ENCODE results near the gene ABAT. TPM values are rescaled to one million over a fixed set of nuclear protein-coding genes. Genes with fewer than 3 reads are reported as not detected.

The ABAT gene
- polyA plus RNA-seq (ENCODE audit: insufficient read length in 12 of 12), result 10 to 100 TPM in 11 of 12 donors, not detected in 1; 13.2 to 32.8 (median 19.9) TPM
- long read RNA-seq, donor 1, full-length matches to known transcripts, result 13 of 13 reads
- long read RNA-seq, donor 1, partial matches to known transcripts, result 0 of 13 reads
- long read RNA-seq, donor 1, other reads (novel, unspliced or antisense), result 0 of 13 reads
- long read RNA-seq, donor 2, full-length matches to known transcripts, result 3 of 212 reads
- long read RNA-seq, donor 2, partial matches to known transcripts, result 72 of 212 reads
- long read RNA-seq, donor 2, other reads (novel, unspliced or antisense), result 137 of 212 reads
- long read RNA-seq, donor 3, result 0 reads
- long read RNA-seq, donor 4, result 0 reads
- long read RNA-seq, donor 5, full-length matches to known transcripts, result 3 of 314 reads
- long read RNA-seq, donor 5, partial matches to known transcripts, result 305 of 314 reads
- long read RNA-seq, donor 5, other reads (novel, unspliced or antisense), result 6 of 314 reads
- long read RNA-seq, donor 6, full-length matches to known transcripts, result 1 of 1 reads
- long read RNA-seq, donor 6, partial matches to known transcripts, result 0 of 1 reads
- long read RNA-seq, donor 6, other reads (novel, unspliced or antisense), result 0 of 1 reads
- long read RNA-seq, donor 7, result 0 reads
- long read RNA-seq, donor 8, full-length matches to known transcripts, result 4 of 4 reads
- long read RNA-seq, donor 8, partial matches to known transcripts, result 0 of 4 reads
- long read RNA-seq, donor 8, other reads (novel, unspliced or antisense), result 0 of 4 reads
- long read RNA-seq, donor 9, full-length matches to known transcripts, result 1 of 1 reads
- long read RNA-seq, donor 9, partial matches to known transcripts, result 0 of 1 reads
- long read RNA-seq, donor 9, other reads (novel, unspliced or antisense), result 0 of 1 reads
- long read RNA-seq, donor 10, partial matches to known transcripts, result 0 of 1 reads
- long read RNA-seq, donor 10, other reads (novel, unspliced or antisense), result 0 of 1 reads
- long read RNA-seq, donor 11, partial matches to known transcripts, result 0 of 3 reads
- long read RNA-seq, donor 11, other reads (novel, unspliced or antisense), result 0 of 3 reads

DNA sequence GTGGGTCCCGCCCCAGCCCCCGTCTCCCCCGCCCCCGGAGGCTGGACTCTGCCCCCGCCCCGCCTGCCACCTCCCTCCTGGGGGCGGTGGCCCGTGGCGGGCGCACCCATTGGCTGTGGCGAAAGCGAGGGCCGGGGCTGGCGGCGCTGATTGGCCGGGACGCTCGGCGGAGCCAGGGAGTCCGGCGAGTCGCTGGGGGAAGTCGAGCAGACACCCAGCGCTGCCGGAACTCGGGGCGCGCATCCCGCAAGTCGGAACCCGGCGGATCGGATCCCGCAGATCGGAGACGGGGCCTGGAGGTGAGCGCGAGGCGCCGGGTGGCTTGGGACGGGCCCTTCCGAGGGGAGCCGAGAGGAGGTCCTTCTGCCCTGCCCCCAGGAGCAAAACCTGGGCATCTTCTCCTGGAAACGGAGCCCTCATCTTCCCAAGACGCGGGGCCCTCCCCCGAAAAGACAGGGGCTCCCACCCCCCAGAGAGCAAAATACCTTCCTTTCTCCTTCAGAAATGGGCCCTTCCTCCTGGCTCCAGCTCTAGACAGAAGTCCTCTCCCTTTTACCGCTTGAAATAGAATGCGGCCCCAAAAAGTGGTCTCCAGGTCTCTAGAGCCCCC lies at the start of gene ABAT:
ABAT (plus strand) TSS at position 205 of the 610 bp plus-strand sequence. CDS start 61,123 bp downstream, outside the sequence.
- peak; percentile 80 for DNase-seq

DNA sequence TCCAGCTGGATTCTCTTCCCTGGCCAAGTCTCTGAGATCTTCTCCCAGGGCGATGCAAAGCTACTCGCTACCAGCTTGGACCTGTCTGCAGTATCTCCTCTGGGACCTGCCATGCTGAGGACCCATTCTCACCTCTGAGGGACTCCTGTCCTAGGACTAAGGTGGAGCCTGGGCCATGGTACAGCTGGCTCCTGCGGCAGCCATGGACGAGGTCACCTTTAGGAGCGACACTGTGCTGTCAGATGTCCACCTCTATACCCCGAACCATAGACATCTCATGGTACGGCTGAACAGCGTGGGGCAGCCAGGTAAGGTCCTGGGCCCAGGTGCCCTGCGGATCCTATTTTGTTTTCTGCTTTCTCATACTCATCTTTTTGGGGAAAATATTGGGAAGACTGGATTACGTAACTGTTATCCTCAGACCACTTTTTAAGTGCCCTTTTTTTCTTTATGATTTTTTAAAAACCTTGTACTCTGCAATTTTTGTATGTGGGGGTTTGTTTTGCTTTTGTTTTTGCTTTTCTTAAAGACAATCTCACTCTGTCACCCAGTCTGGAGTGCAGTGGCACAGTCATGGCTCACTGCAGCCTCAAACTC lies 48.8 kb upstream of the ABAT start:
- no peak for DNase-seq

DNA sequence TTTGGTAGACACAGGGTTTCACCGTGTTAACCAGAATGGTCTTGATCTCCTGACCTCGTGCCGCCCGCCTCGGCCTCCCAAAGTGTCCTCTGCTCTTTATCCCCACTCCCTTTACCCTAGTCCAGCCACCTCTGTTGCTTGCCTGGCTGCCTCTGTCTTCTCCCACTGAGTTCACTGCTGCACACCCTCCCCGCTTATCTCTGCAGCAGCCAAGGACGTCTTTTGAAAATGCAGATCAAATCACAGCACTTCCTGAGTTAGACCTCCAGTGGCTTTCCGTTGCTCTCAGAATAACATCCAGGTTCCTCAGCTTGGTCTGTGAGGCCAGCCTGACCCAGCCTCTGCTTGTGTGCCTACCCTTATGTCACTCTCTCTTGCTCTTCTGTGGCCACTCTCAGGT lies 47.5 kb upstream of the ABAT start:
- DNase-seq, result no peak

DNA sequence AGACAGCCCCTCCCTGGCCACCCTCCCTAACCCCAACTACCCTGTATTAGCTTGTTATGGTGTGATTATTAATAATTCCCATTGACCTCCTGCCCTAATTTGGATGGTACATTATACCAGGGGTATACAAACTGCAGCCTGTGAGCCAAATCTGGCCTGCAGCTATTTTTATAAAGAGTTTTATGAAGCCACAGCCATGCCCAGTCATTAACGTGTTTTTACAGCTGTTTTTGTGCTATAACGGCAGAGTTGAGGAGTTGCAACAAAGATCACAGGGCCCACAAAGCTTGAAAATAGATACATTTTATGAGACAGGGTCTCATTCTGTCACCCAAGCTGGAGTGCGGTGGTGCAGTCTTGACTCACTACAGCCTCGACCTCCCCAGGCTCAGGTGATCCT lies 47.0 kb upstream of the ABAT start:
- no peak for DNase-seq

DNA sequence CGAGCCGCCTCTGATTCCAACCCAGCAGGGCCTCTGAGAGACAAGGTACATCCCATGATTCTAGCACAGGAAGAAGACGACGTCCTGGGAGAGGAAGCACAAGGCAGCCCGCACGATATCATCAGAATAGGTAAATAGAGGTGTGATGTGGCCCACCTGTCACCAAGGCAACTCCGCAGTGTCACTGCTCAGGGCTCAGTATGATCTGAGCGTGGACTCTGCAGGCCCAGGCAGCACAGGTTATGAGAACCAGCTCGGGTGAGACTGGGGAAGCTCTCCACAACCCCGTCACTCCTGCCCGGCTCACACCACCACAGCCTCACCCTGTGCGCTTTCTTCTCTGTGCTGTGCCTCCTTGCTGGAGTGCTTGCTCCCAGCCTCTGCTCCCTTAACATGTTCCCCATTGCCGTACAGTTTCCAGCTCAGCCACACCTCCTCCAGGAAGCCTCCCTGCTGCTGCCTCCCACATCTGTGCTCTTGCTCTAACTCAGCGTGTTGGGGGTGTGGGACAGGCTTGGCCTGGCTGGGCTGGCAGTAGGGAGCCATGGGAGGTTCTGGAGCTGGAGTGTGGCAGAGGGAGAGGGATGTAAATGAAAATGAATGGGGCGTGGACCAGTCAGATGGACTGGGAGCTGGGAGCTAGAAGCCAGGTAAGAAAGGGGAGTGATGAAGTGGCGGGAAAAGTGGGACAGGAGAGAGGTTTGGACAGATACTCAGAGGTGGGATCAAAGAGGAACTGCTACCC lies 45.3 kb upstream of the ABAT start:
- DNase-seq, result no peak

DNA sequence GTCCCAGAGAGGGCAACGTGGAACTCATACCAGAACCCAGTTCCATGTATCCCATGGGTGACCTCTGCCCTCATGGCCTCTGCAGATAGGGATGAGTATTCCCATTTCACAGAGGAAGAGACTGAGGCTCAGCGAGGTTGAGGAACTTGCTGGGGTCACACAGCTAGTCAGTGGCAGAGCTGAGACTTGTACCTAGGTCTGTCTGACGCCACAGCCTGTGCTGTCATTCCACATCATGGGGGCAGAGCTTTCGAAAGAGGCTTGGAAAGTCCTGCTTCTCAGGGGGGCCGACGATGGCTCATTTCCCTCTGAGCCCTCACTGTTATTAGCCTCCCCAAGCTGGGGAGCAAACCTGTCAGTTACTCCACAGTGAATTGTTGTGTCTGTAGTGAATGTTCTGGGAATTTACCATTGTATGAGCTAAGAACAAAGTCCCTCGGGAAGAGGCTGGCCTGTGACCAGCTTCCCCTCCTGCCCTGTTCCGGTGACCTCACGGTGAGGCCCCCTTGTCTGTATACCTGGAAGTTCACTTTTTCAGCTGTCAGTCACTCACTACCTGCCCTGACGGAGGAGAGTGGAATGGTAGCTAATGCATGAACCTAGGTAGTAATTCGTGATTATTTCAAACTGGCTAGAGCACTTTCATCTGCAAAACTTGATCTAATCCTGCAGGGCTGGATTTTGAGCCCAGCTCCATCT lies 44.0 kb upstream of the ABAT start:
- DNase-seq, result no peak

DNA sequence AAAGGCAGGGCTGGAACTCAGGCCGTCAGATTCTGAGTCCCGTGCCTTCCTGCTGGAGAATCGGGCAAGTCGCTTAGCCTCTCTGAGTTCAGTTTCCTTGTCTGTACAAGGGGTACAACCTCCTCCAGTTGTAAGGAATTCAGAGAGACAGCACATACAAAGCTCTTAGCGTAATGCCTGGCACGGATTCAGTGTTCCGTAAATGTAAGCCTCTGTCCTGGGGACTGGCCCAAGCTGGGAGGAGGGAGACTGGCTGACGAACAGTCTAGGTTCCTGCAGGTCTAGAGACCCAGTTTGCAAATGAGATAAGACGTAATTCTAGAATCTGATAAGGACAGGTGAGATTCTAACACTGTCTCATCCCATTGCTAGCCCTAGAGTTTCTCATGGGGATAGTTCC lies 43.0 kb upstream of the ABAT start:
- DNase-seq, result no peak

DNA sequence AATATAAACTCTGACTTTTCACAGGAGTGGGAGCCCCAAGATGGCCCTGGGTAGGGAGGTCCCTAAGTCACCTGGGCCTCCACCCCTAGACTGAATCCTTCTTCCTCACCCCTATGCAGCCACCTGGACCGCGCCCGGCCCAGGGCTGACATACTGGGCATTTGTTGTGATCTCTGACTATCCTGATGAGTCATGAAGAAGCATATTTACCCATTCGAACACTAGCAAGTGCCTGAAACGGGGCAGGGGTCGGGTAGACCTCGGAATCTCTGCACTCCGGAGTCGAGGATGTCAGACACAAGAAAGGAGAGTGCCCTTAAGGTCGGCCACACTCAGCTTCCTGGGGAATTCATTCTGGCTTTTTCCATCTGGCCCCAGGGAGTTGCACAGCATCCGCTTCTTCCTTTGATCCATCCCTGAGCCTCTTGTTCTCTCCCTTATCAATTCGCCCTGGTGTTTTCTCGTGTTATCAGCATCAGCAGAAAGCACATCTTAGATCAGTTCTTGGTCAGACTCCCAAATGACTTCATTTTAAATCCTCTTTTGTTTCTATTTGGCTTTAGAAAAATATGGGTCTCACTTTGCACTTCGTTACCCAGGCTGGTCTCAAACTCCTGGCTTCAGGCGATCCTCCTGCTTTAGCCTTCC lies 42.5 kb upstream of the ABAT start:
- DNase-seq, result no peak

DNA sequence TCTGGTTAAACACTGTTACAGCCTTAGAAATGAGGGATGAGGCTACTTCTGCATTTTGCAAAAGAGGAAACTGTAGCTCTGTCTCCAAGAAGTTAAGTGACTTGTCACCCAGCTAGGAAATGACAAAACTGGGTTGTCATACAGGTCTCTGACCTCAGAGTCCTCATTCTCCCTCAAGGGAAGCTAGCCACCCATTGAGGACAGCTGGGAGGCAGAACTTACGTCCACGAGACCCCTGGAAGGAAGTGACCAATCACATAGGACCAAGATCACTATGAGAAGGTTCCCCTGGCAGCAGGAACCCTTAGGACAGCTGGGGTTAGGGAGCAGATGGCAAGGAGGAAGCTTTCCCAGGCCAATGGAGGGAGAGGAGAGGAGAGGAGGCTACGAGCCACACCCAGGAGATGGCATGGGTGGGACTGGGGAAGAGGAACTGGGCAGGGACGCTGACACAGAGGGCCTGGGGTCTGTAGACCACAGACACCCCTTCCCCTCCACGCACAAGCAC lies 41.7 kb upstream of the ABAT start:
- no peak for DNase-seq

DNA sequence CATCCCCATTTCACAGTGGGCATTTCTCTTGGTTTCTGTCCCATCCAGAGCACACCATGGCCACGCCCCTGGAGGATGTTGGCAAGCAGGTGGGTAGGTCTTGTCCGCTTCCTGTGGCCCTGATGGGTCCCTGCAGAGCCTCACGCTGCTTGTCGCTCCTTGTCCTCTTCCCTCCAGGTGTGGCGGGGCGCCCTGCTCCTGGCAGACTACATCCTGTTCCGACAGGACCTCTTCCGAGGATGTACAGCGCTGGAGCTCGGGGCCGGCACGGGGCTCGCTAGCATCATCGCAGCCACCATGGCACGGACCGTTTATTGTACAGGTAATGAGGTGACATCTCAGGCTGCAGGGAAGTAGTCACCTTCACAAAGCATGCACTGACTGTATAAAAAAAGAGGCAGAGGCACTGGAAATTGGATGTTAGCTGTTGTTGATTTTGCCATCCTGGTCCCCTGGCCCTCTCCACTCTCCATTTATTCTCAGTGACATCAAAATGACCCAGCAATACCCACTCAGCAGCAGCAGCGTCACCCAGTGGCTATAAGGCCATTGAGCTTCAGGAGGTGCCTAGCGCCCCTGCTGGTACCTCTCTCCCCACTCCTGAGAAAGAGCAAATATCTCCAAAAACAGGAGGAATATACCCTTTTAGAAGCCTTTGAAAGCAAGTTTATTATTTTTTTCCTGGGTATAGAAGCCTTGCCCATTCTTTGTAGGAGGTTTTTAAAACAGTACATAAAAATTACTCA lies 39.3 kb upstream of the ABAT start:
- no peak for DNase-seq

DNA sequence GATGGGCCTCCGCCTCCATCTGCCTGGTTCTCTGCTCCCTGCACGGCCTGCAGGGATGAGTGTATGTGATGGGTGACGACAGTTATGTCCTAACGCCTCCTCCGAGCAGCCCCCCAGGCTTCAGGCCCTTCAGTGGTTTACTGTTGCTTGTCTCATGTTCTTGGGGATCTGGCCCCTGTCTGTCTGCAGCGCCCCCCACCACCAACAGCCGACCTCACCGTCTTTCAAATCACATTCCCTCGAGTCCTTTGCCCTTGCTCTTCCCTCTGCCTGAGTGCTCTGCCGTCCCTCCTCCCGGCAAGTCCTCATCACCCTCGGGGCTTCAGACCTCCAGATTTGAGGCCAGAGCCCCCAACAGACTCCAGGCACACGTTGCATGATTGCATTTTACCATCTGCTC lies 34.7 kb upstream of the ABAT start:
- no peak for DNase-seq

DNA sequence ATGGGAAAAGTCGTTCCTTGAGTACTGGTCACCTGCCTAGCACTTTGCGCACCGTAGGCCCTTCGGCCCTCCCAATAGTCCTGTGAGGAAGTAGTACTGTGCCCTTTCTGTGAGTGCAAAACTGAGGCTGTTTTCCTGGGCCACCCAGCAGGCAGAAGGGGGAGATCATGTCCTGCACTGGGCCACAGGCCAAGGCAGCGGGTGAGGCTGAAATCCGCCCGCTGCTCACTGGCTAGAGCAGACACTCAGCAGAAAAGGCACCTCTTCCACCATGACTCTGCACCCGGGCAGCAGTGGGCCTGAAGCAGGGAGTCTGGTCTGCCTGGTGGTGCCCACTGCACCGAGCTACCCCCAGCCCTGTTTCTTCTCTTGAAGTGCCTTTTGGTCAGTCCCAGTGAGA lies 32.7 kb upstream of the ABAT start:
- DNase-seq, result no peak

DNA sequence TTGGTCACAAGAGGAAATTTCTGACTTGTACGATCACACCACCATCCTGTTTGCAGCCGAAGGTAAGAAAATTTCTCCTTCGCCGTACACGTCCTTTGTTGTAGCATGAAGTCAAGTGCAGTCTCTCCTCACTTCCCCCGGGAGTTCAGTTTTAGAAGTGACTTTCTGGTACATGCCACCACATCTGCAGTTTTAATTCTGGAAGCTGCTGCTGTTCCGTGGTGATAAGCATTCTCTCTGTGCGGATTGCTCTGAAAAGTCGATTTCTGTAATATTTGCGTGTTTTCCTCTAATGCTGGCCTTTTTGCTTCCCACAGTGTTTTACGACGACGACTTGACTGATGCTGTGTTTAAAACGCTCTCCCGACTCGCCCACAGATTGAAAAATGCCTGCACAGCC lies 32.3 kb upstream of the ABAT start:
- DNase-seq, result no peak

DNA sequence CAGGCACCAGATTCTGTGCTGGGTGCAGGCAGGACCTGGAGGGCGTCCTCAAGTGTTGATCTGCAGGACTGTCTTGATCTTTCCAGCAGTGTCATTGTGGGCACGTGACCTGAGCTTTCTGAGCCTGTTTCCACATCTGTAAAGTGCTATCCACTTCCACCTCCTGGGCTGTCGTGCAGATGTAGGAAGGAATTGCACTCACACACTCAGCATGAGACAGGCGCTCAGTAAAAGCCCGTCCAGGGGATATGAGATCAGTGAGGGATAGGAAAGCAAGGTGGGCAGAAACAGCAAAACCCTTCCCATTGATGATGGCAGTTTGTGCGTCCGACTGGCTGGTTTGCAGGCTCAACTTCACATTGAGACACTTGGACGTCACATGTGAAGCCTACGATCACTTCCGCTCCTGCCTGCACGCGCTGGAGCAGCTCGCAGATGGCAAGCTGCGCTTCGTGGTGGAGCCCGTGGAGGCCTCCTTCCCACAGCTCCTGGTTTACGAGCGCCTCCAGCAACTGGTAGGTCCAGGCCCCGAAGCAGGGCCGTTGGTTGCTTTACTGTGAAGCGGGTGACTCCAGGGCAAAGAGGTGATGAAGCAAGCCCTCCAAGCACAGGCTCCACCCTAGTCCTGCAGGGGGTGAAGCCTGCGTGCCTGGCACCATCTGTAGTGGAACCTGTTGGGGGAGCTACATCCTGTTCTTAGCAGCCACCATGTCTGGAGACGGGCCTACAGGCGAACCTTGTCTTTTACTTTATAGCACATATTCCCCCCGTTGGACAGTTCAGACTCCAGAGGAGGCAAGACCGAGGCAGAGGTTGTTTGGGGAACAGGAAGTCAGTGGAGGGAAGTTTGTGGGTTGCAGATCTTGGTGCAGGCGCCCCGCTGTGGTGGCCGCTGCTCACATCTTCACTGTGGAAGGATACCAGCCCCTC lies 29.9 kb upstream of the ABAT start:
- DNase-seq, result no peak

DNA sequence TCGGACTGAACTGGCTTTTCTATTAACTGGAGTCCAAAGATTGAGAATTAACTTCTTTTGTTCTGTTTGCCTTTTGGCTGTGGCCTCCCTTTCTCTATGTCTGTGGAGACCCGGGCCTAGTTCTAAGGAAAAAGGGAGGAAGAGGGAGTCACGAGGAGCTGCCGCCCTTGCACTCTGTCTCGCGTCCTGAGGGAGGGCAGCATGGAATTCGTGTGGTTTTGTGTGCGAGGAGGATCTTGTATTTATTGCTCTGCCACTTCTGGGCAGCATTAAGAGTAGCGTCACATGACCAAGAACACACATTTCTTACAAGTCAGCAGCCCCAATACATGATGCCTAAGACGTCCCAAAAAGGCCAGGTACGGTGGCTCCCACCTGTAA lies 29.3 kb upstream of the ABAT start:
- no peak for DNase-seq

DNA sequence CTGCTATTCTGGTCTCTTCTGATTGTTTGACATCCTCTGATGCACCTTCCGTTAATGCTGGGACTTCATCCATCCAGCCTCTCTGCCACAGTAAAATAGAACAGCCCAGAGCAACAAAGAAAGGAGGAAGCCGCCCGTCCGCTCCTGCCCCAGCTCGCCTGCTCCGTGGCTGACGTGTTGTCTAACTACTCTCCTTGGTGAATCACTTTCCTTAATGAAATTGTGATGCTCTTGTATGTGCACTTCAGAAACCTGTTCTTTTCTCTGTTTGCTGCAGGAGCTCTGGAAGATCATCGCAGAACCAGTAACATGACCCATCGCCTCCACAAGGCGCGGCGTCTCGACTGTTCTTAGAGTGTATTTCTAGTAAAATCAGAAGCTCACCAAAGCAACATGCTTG lies 28.6 kb upstream of the ABAT start:
- no peak for DNase-seq

DNA sequence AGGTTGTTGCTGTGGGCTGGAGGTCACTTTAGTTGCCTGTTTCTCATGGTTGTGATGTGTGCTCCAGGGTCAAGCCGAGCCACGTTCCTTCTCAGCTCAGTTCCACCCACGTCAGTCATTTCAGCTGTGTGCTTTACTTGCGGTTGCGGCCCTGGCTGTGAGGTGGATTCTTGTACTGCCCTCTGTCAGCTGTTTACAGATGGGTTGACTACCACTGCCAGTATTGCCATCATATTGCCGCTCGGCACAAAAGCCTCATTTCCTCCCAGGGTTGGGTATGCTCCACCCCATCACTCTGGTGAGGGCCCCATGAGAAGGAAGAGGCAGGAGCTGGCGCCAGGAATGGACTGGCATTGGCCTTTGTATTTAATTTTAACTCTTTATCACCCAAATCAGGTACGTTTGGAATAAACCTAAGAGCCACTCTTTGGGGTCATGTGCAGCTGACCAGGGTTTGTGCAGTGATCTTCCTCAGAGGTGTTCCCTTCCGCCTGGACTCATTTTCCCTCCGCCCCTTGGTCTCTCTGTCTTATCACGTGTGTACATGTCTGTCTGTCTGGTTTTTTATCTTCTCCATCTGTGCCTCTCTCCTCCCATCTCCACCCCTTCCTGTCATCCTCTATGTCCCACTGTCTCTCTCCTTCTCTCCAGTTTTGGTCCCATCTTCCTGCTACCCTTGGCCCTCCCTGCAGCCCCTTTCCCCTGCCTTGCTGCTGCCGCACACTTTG lies 27.9 kb upstream of the ABAT start:
- DNase-seq, result no peak
